Neuron (in vitro differentiated cells): ENCODE measurements around the gene E4F1.

ENCODE experiments used
- H2AFZ ChIP-seq: one replicate; pipeline ENCODE4 v1.6.1; 2013; ENCODE audit warnings: low read depth, mild to moderate bottlenecking, inconsistent platforms, low read length, moderate library complexity
- H3K27me3 ChIP-seq: one replicate; pipeline ENCODE4 v1.6.1; 2013; ENCODE audit warnings: low read length; ENCODE audit not compliant: insufficient read depth
- H3K36me3 ChIP-seq: one replicate; pipeline ENCODE4 v1.6.1; 2013; ENCODE audit warnings: low read length; ENCODE audit not compliant: insufficient read depth
- H3K4me1 ChIP-seq: one replicate; pipeline ENCODE4 v1.6.1; 2013; ENCODE audit warnings: low read length; ENCODE audit not compliant: insufficient read depth
- H3K4me3 ChIP-seq: 2 replicates; pipeline ENCODE4 v1.5.1; 2013; ENCODE audit warnings: mild to moderate bottlenecking, low read length, moderate library complexity
- H3K9me3 ChIP-seq: one replicate; pipeline ENCODE4 v1.6.1; 2013; ENCODE audit warnings: low read length

E4F1 gene

GRCh38 chr16:2180962-2181923 lies 42.1 kb upstream of the E4F1 start:
- H3K36me3 ChIP-seq: peaks cover 23% of the 10 kb centered on the region
- no peaks in the 10 kb centered on the region for H3K27me3 ChIP-seq
- no peaks in the 10 kb centered on the region for H3K9me3 ChIP-seq
- no peak overlapping the region for H2AFZ ChIP-seq
- no peaks in the 10 kb centered on the region for H3K4me1 ChIP-seq
- H3K4me3 ChIP-seq: no peak overlapping the region

GRCh38 chr16:2181952-2182351 lies 41.4 kb upstream of the E4F1 start:
- no peaks in the 10 kb centered on the region for H3K9me3 ChIP-seq

GRCh38 chr16:2183671-2184070 lies 39.7 kb upstream of the E4F1 start:
- H2AFZ ChIP-seq: no peak overlapping the region
- no peaks in the 10 kb centered on the region for H3K9me3 ChIP-seq
- no peaks in the 10 kb centered on the region for H3K27me3 ChIP-seq
- no peak overlapping the region for H3K4me3 ChIP-seq
- H3K4me1 ChIP-seq: no peaks in the 10 kb centered on the region
- peaks cover 6% of the 10 kb centered on the region for H3K36me3 ChIP-seq

More at GRCh38 chr16:2181952-2182351, 41.4 kb upstream of the E4F1 start:
- H3K36me3 ChIP-seq: peaks cover 17% of the 10 kb centered on the region
- H3K27me3 ChIP-seq: no peaks in the 10 kb centered on the region
- no peaks in the 10 kb centered on the region for H3K4me1 ChIP-seq
- H3K4me3 ChIP-seq: no peak overlapping the region
- no peak overlapping the region for H2AFZ ChIP-seq

- no peak overlapping the region for H3K4me3 ChIP-seq
- peaks cover 6% of the 10 kb centered on the region for H3K36me3 ChIP-seq
- H3K4me1 ChIP-seq: no peaks in the 10 kb centered on the region
- no peaks in the 10 kb centered on the region for H3K27me3 ChIP-seq
- H3K9me3 ChIP-seq: no peaks in the 10 kb centered on the region
- no peak overlapping the region for H2AFZ ChIP-seq
Observed at GRCh38 chr16:2184346-2184745, 39.0 kb upstream of the E4F1 start.

- no peak overlapping the region for H3K4me3 ChIP-seq
- no peak overlapping the region for H2AFZ ChIP-seq
- no peaks in the 10 kb centered on the region for H3K9me3 ChIP-seq
- H3K36me3 ChIP-seq: peaks cover 6% of the 10 kb centered on the region
- H3K4me1 ChIP-seq: peaks cover under 1% of the 10 kb centered on the region
- H3K27me3 ChIP-seq: no peaks in the 10 kb centered on the region
Observed at GRCh38 chr16:2184962-2185361, 38.4 kb upstream of the E4F1 start.

GRCh38 chr16:2186064-2186463 lies 37.3 kb upstream of the E4F1 start:
- peaks cover 6% of the 10 kb centered on the region for H3K36me3 ChIP-seq
- peaks cover 7% of the 10 kb centered on the region for H3K4me1 ChIP-seq
- no peak overlapping the region for H3K4me3 ChIP-seq
- H3K27me3 ChIP-seq: no peaks in the 10 kb centered on the region
- H2AFZ ChIP-seq: no peak overlapping the region
- no peaks in the 10 kb centered on the region for H3K9me3 ChIP-seq

GRCh38 chr16:2186505-2186904 lies 36.9 kb upstream of the E4F1 start:
- no peaks in the 10 kb centered on the region for H3K9me3 ChIP-seq
- no peak overlapping the region for H3K4me3 ChIP-seq
- H3K4me1 ChIP-seq: peaks cover 7% of the 10 kb centered on the region
- no peaks in the 10 kb centered on the region for H3K27me3 ChIP-seq
- H3K36me3 ChIP-seq: peaks cover 6% of the 10 kb centered on the region
- no peak overlapping the region for H2AFZ ChIP-seq

GRCh38 chr16:2187212-2187611 lies 36.2 kb upstream of the E4F1 start:
- peaks cover 6% of the 10 kb centered on the region for H3K36me3 ChIP-seq
- H3K4me1 ChIP-seq: peaks cover 7% of the 10 kb centered on the region
- H3K9me3 ChIP-seq: no peaks in the 10 kb centered on the region
- no peaks in the 10 kb centered on the region for H3K27me3 ChIP-seq
- H2AFZ ChIP-seq: no peak overlapping the region
- no peak overlapping the region for H3K4me3 ChIP-seq

- H2AFZ ChIP-seq: no peak overlapping the region
- peaks cover 7% of the 10 kb centered on the region for H3K4me1 ChIP-seq
- H3K9me3 ChIP-seq: no peaks in the 10 kb centered on the region
- H3K4me3 ChIP-seq: no peak overlapping the region
- H3K36me3 ChIP-seq: peaks cover 4% of the 10 kb centered on the region
- no peaks in the 10 kb centered on the region for H3K27me3 ChIP-seq
Observed at GRCh38 chr16:2188395-2188794, 35.0 kb upstream of the E4F1 start.

- H2AFZ ChIP-seq: no peak overlapping the region
- H3K4me1 ChIP-seq: peaks cover 12% of the 10 kb centered on the region
- no peak overlapping the region for H3K4me3 ChIP-seq
- H3K36me3 ChIP-seq: no peaks in the 10 kb centered on the region
- H3K9me3 ChIP-seq: no peaks in the 10 kb centered on the region
- no peaks in the 10 kb centered on the region for H3K27me3 ChIP-seq
Observed at GRCh38 chr16:2189252-2189893, 34.0 kb upstream of the E4F1 start.

GRCh38 chr16:2190002-2190658 lies 33.3 kb upstream of the E4F1 start:
- H3K36me3 ChIP-seq: no peaks in the 10 kb centered on the region
- no peak overlapping the region for H2AFZ ChIP-seq
- H3K4me3 ChIP-seq: no peak overlapping the region
- H3K4me1 ChIP-seq: peaks cover 19% of the 10 kb centered on the region
- H3K9me3 ChIP-seq: no peaks in the 10 kb centered on the region
- H3K27me3 ChIP-seq: no peaks in the 10 kb centered on the region

GRCh38 chr16:2190659-2191445 lies 32.5 kb upstream of the E4F1 start:
- H3K9me3 ChIP-seq: no peaks in the 10 kb centered on the region
- H2AFZ ChIP-seq: no peak overlapping the region
- no peaks in the 10 kb centered on the region for H3K27me3 ChIP-seq
- peaks cover 26% of the 10 kb centered on the region for H3K4me1 ChIP-seq
- no peaks in the 10 kb centered on the region for H3K36me3 ChIP-seq
- no peak overlapping the region for H3K4me3 ChIP-seq

GRCh38 chr16:2191446-2191706 lies 32.0 kb upstream of the E4F1 start:
- peaks cover 26% of the 10 kb centered on the region for H3K4me1 ChIP-seq
- H3K36me3 ChIP-seq: no peaks in the 10 kb centered on the region
- H3K9me3 ChIP-seq: no peaks in the 10 kb centered on the region
- H2AFZ ChIP-seq: no peak overlapping the region
- no peak overlapping the region for H3K4me3 ChIP-seq
- no peaks in the 10 kb centered on the region for H3K27me3 ChIP-seq
